Keratinocyte (primary cell): ENCODE data around the gene C17orf113.
A peak's percentile ranks its signal among the peaks of the same experiment; 100 is the strongest.

ENCODE experiments used
- CTCF ChIP-seq, 3 experiments: IDR thresholded peaks in 1 of 3; conservative IDR thresholded peaks in 1 of 3; optimal IDR thresholded peaks in 1 of 3; 2 replicates in 2 of 3; 3 replicates in 1 of 3; pipeline versions ENCODE3 to v1.5.1; 2011; ENCODE audit warnings: low read length in 3 of 3, mild to moderate bottlenecking in 3 of 3, moderate library complexity in 2 of 3, control low read depth in 1 of 3, inconsistent platforms in 1 of 3; ENCODE audit not compliant: insufficient read depth in 2 of 3; ENCODE audit errors: extremely low read depth in 1 of 3
- EZH2 ChIP-seq: IDR thresholded peaks from one replicate; pipeline ENCODE4 v1.6.1; 2012; ENCODE audit warnings: inconsistent platforms, mild to moderate bottlenecking, low read length, moderate library complexity

DNA sequence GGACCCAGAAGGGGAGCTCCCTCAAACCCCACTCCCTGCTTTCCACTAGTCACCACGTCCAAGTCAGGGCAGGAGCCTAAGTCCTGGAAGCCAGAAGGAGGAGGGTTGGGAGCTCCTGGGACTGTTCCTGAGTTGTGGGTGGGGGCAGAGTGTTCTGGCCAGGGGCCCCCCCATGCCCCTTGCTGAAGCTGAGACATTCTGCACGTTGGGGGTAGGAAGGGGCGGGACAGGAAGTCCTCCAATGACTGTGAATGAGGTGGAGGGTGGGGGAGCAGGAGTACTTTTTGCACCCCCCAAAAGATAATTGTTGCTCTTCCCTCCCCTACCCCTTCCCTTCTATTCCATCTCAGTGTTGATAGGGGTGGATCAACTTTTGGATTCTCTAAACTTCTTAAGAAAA lies 21.4 kb upstream of the C17orf113 start:
- TF ChIP-seq EZH2 (peak; percentile 50), CTCF (optimal IDR thresholded peaks at IDR 0.05 in 1 of 3, IDR thresholded peaks at IDR 0.05 in 1 of 3, conservative IDR thresholded peaks at IDR 0.05 in 1 of 3; ENCODE audit: extremely low read depth in 1 of 3, insufficient read depth in 2 of 3, low read length in 3 of 3) (no peak)
